Renal pelvis (tissue), 4 donors: ENCODE results near the gene GOLGA6L10. TPM values are rescaled to one million over a fixed set of nuclear protein-coding genes. Genes with fewer than 3 reads are reported as not detected.
A peak's percentile ranks its signal among the peaks of the same experiment; 100 is the strongest.
"Not testable (repeated sequence)": the region's sequence is repeated elsewhere in the genome, so short reads cannot be mapped to it uniquely, and the experiment has no call there.

Experiments
- DNase-seq: peaks from one replicate; pipeline ENCODE4 v3.0.0-alpha.2; 2013
- polyA plus RNA-seq, 3 donors: library from polyadenylated mRNA; unstranded; fragments of 120-200 nt; gene quantifications; one replicate each; pipeline ENCODE4 v1.2.1, GENCODE V29; 2013; ENCODE audit not compliant: insufficient read length in 3 of 3

The GOLGA6L10 gene
- polyA plus RNA-seq, 3 donors, result 0.57 to 15.9 (median 9.3) TPM

DNA sequence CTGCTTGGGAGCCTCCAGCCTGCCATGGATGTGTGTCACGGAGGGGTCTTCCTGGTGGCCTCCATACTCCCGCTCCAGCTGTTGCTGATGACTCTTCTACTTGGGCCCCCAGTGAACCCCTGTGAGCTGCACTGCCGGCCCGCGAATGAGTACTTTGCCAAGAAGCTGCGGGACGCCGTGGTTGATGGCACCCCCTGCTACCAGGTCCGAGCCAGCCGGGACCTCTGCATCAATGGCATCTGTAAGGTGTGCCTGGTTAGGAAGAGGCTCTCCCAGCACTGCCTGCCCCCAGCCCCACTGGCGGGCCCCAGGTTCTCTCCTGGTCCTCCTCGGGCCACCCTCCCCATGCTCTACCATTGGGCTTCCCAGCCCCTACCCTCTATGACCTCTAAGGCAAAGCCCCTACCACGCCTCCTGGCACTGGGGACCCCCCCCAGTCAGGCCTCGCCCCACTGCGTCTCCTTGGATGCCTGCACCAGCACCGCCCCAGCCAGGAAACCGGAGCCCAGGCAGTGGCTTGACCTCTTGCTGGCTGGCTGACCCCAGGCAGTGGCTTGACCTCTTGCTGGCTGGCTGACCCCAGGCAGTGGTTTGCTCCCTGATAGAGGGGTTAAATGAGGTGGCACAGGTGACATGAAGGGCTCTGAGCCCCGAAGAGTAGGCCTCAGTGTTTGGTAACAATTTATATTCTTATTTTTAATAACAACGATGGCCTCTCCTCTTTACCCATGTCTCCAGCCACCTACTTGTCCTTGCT, 29.6 kb downstream of the GOLGA6L10 start:
- not testable (repeated sequence) for DNase-seq

GRCh38 chr15:82318281-82318680, 31.0 kb downstream of the GOLGA6L10 start:
- DNase-seq, result not testable (repeated sequence)

DNA sequence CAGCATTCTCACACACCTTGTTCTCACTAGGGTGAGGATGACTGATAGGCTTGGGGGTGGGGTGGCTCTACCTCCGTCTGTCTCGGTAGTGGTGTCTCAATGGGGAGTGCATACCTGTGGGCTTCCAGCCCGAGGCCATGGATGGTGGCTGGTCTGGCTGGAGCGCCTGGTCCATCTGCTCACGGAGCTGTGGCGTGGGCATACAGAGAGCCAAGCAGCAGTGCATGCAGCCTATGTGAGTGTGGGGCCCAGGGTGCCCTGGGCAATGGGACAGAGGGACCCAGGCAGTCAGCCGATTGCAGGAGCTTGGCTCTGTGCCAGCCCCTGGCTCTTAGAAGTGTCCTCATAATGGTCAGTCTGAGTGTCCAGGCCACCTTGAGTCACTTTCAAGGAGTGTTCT, 31.8 kb downstream of the GOLGA6L10 start:
- not testable (repeated sequence) for DNase-seq

GRCh38 chr15:82317091-82317489, 32.2 kb downstream of the GOLGA6L10 start:
- no peak for DNase-seq

DNA sequence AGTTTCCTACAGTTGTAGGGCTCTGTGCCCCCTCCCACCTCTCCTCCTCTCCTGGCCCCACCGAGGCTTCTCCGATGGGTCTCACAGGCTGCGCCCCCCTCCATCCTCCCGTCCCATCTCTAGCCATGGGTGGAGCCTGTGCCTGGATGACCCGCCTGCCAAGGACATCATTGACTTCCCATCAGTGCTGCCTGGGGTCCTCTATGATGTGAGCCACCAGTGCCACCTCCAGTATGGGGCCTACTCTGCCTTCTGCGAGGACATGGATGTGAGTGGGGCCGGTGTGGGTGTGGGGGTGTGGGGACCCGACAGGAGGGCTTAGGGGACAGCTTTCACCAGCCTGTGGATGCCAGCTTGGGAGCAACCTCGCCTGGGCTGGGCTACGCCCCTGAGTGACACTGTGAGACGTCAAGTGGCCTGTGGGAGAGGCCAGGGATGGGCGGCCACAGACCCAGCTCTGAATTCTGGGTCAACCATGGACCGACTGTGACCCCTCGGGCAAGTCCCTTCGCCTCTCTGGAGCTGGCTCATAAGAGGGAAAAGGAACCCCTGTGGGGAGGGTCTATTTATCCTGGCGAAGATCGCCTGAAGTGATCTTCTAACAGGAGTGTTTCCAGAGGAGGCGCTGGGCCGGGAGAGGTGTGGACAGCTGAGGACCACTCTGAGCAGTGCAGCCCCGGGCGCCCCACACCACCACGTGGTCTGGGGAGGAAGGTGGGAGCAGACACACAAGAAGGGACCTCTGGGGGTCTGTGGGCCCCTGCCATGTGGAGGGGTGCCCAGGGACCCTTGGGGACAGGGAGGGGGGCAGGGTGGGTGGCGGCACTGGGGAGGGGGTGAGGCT, 32.8 kb downstream of the GOLGA6L10 start:
- DNase-seq, result not testable (repeated sequence)

GRCh38 chr15:82315519-82316246, 33.6 kb downstream of the GOLGA6L10 start:
- no peak for DNase-seq

- DNase-seq, result no peak
Measured at GRCh38 chr15:82314769-82315518, 34.3 kb downstream of the GOLGA6L10 start.

DNA sequence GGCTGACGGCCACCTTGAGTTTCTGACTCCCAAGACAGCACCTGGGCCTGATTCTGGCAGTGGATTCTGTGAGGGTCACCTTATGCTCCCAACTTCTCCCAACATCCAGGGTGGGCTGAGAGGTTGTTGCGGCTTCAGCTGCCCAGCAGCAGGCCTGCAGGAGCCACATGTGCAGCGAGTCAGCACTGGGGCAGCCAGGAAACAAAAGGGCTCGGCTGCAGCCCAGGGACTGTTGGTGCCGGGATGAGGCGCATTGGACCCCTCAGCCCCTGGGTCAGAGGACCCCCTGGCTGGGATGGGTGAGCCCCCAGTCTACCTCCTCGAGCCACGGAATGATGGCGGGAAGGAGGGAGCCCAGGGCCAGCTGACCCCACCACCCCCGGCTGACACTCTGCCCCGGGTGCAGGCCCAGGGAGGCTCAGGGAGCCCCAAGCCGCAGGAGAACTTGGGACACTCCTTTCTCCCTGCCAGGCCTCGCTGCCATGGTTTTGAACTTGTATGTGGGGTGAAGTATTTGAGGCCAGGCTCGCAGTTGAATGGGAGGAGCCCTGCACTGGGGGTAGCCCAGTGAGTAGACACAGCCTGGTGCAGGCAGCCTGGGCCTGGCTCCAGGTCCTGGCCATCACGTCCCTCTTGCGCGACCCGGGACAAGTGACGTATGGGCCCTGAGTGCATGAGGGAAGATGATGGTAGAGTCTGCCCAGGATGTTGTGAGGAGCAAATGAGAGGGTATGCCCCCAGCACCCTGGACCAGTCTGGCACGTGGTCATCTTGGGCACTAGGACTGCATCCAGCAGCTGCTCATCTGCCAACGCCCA, 35.1 kb downstream of the GOLGA6L10 start:
- not testable (repeated sequence) for DNase-seq

GRCh38 chr15:82313446-82313845, 35.8 kb downstream of the GOLGA6L10 start:
- DNase-seq, result no peak

DNA sequence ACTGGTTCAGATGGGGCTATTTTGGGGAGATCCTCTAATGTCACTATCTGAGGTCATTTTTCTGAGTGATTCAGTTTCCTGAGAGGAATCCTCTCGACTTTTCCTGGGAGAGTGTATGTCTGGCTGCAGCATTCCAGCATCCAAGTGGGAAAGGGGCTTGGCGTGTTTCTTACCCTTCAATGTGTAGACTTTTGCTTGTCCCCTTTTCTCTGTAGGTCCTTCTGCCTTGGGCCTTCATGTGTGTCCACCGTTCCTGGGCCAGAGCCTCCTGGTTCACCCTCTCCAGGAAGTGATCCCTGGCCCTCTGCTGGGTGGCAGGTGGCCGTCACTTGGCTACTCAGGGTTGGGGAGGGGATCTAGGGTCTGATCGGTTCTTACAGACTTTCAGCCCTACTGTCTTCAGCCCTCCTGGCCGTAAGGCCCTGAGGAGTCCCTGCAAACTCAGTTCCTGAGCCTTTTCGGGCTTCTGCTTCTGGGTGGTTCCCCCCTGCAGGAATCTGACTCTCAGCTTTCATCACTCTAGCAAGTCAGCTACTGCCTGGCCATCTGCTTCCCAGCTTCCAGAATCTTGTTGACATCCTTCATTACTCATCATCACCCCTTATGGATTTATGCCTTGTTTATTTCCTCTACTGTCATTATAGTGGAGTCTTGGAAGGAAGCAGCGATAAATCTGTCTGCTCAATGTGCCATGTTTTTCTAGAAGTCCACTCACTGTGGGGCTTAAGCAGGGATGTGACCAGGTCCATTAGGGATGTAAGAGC, 36.5 kb downstream of the GOLGA6L10 start:
- peak; percentile 7 for DNase-seq

GRCh38 chr15:82311321-82311720, 38.0 kb downstream of the GOLGA6L10 start:
- DNase-seq, result not testable (repeated sequence)

- DNase-seq, result no peak
Measured at GRCh38 chr15:82309802-82310201, 39.5 kb downstream of the GOLGA6L10 start.

DNA sequence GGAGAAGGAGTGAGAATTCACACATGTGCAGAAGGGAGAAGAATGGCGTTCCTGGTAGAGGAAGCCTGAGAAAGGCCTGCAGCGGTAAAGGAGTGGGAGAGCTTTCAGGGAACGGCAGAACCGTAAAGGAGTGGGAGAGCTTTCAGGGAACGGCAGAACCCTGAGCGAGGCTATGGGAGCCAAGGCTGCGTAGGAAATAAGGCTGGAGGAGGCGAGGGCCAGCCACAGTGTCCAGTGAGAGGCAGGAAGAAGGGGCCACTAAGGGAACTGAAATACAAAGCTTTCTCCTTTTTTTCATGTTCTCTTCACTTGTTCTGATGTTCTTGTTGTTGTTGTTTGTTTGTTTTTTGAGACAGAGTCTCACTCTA, 41.6 kb downstream of the GOLGA6L10 start:
- DNase-seq, result no peak

DNA sequence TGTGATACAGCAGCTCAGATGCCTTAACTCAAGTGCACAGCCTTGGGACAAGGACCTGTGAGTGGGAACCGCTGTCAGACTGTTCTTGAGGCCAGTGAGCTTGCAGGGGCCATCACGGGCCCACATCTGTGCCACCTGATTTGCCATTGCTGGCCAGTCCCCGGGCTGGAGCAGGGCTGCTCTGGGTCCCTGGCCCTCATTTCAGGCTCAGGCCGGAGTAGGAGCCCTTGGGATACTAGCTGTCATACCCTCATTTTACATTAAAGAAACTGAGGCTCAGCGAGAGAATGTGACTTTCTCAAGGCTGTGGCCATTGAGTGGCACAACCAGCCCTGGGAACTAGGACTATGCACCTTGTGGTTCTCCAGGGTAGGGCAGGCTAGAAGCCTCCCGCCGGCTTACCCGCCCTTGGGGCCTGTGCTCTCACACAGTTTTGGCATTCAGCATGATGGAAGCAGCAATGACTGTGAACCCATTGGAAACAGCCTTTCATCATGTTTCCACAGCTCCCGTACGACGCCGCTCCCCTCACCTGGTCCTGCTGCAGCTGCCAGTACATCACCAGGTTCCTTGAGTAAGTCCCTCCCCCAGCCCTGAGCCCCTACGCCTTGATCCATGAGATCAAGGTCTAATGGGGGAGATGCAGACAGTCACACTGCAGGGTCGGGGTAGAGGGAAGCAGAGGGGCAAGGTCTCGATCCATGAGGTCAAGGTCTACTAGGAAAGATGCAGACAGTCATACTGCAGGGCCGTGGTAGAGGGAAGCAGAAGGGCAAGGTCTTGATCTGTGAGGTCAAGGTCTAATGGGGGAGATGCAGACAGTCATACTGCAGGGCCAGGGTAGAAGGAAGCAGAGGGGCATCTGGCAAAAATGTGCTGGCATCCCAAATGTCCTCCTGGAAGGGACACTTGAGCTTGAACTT, 42.2 kb downstream of the GOLGA6L10 start:
- no peak for DNase-seq

DNA sequence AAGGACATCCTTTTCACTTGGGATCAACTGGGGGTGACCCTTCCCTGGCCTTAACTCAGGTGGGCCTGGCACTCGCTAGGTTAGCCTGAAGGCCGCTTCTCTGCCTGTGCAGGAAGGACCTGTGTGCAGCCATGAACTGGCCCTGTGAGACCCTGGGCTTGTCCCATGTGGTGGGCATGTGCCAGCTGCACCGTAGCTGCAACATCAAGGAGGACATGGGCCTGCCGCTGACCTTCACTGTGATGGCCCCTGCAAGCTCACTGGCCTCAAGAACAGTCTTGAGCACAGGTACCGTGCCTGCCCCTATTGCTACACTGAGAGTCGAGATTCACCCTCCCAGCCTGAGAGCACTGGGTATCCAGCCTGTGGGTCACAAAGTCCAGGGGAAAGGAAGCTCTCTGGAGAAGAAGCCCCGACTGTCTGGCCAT, 43.6 kb downstream of the GOLGA6L10 start:
- DNase-seq, result no peak

DNA sequence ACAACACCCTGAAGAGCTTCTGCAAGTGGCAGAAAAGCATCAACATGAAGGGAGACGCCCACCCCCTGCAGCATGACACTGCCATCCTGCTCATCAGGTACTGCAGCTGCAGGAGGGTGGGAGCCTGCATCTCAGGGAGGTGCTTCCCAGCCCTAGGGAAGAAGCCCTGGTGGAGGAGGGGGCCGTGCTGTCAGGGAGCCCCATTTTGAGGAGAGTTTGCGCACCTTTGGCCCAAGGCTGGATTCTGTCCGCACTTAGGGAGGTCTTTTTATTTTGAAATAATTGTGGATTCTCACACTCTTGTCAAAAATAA, 44.5 kb downstream of the GOLGA6L10 start:
- no peak for DNase-seq

DNA sequence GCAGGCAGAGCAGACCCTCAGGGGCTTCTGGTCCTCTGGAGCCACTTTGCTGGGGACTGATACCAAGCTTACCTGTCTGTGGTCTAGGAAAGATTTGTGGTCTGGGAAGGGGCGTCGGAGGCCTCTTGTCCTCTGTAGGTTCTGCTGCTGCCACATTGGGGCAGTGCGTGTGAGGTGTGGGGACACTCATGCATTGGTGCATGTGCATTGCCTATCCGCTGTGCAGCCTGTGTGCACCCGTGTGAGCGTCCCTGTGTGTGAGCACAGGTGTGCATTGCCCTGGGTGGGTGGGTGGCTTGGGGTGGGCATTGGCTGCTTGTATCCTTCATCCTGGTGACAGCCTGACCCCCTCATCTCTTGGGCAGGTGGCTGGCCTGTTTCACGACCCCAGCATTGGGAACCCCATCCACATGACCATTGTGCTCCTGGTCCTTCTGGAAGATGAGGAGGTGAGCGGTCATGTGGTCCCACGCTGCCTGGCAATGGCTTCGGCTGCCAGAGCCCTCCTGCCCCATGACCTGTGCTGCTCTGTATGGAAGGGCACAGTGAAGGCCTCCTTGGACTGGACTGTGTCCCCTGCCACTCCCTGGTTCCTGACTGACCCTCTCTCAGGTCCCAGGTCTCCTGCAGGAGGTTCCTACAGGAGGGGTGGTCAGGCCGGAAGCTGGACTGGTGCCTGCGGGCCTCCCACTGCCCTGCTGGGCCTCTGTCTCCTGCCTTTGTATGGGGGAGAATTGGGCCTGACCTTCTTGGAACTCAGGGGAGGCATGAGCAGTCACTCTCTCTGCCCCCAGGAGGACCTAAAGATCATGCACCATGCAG, 45.1 kb downstream of the GOLGA6L10 start:
- no peak for DNase-seq
